ENCODE data around the gene MLH1.

Gene MLH1

GRCh38 chr3:36965440-36965839, 27.9 kb upstream of the MLH1 start:
- TF ChIP-seq, protein P1, sequence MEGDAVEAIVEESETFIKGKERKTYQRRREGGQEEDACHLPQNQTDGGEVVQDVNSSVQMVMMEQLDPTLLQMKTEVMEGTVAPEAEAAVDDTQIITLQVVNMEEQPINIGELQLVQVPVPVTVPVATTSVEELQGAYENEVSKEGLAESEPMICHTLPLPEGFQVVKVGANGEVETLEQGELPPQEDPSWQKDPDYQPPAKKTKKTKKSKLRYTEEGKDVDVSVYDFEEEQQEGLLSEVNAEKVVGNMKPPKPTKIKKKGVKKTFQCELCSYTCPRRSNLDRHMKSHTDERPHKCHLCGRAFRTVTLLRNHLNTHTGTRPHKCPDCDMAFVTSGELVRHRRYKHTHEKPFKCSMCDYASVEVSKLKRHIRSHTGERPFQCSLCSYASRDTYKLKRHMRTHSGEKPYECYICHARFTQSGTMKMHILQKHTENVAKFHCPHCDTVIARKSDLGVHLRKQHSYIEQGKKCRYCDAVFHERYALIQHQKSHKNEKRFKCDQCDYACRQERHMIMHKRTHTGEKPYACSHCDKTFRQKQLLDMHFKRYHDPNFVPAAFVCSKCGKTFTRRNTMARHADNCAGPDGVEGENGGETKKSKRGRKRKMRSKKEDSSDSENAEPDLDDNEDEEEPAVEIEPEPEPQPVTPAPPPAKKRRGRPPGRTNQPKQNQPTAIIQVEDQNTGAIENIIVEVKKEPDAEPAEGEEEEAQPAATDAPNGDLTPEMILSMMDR (IDR thresholded peaks at IDR 0.05), result no peak

DNA sequence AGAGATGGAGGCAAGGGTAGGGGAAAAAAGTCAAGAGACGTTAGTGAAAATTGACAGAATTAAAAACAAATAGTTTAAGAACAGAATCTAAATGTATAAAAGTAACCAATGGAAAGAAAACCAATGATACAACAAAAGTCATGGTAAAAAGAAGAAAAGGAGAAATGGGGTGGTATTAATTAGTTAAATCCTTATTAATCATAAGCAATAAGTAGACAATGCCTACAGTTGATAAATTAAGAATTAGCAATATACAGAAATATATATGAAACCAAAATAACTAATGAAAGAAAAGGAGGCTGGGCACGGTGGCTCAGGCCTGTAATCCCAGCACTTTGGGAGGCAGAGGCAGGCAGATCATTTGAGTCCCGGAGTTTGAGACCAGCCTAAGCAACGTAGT, 24.2 kb upstream of the MLH1 start:
- TF ChIP-seq, protein P1 (IDR thresholded peaks at IDR 0.05), result no peak

DNA sequence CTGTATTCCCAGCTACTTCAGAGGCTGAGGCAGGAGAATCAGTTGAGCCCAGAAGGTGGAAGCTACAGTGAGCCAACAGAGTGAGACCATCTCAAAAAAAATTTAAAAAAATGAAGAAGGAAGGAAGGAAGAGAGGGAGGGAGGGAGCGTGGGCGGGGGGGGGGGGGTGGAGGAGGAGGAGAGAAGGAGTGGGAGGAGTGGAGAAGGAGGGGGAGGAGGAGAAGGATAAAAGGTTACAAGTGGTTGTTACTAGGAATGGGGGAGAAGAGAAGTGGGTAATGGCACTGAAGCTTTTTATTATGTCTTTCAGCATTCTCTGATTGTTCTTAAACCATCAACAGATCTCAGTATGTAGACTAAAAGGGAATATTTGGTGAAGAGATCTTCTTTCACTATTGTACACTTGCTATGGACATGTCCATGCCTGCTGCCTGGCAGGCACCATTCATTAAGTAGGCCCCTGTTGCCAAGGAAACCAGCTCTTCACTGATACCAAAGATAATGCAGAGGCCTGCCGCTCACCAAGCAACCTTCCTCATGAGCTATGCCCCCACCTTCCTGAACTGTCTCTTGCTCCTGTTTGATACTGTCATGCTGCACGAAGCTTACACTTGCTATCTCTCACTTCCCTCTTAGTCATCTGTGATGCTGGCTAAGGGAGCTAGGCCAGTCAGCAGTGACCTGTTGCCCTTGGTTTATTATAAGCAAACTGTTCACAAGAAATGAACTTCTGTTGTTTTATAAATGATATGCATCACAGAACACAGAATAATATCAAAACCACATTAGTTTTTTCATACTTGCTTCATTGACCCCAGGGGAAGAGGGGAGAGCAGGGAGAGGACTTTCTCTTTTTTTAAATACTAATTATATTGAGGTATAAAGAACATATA, 23.5 kb upstream of the MLH1 start:
- TF ChIP-seq, protein P1 (IDR thresholded peaks at IDR 0.05), result no peak

DNA sequence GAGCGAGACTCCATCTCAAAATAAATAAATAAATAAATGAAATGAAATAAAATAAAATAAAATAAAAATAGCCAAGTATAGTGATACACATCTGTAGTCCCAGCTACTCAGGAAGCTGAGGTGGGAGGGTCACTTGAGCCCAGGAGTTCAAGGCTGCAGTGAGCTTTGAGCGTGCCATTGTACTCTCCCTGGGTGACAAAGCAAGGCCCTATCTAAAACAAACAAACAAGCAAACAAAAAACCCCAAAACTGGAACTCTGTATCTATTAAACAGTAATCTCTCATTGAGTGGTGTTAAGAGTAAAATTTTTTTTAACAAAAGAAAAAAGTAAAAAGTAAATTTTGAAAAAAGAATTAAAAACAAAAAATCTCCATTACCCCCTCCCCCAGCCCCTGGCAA, 21.2 kb upstream of the MLH1 start:
- TF ChIP-seq, protein P1 (IDR thresholded peaks at IDR 0.05), result no peak

DNA sequence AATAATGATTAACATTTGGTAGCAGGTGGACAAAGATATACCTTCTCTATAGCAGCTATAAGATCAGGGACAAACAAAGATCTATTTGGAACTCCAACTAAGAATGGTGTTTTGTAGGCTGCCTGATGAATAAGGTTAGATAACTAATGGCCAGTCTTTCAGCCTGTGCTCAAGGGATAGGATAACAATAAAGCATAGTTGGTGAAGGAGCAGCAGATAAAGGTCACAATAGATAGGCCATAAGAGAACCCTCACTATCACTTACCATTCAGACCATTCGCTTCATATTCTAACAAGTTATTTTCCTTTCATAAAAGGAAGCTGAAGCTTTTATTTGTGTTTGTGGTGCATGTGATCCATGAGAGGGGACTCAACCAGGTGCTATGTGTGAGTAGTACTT, 20.2 kb upstream of the MLH1 start:
- TF ChIP-seq, protein P1 (IDR thresholded peaks at IDR 0.05), result no peak

GRCh38 chr3:36981006-36981405, 12.3 kb upstream of the MLH1 start:
- TF ChIP-seq, protein P1 (IDR thresholded peaks at IDR 0.05), result no peak

DNA sequence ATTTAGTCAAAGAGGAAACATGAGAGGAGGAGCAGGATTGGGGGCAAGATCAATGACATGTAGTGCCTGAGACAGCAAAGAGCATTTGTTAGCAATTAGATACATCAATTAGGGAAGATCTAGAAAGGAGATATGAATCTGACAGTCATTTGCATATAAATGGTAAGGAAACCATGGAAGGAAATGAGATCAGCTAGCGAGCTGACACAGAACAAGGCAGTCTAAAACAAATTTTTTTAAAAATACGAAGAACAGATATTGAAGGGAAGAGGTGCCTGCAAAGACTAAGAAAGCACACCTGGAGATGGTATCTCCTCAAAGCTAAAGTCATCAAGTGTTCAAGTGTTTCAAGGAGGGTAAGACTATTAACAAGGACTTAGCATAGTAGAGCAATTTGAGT, 5.0 kb upstream of the MLH1 start:
- TF ChIP-seq, protein P1 (IDR thresholded peaks at IDR 0.05), result no peak

Measured in LNCAP (cell line).